Measurements from ENCODE around the gene CORIN.
"Not testable (repeated sequence)": the region's sequence is repeated elsewhere in the genome, so short reads cannot be mapped to it uniquely, and the experiment has no call there.

The CORIN gene

DNA sequence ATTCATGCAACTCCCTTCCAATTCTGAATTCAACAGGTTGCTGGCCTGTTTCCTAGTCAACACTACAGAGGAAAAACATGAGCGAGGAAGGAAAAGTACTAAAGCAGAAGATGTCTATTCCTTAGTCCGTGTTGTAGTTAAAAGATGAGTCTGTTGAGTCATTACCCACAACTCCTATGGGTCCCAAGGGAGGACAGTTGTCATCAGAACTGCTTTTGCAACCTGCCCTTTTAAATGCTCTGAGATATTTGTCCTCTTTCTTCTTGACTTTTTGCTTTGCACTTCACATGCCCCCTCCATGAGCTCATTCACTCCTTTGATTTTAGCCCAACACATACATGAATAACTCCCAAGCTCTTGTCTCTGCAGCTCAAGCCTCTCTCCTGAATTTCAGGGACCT lies 119.2 kb downstream of the CORIN start:
- no peak for DNase-seq

DNA sequence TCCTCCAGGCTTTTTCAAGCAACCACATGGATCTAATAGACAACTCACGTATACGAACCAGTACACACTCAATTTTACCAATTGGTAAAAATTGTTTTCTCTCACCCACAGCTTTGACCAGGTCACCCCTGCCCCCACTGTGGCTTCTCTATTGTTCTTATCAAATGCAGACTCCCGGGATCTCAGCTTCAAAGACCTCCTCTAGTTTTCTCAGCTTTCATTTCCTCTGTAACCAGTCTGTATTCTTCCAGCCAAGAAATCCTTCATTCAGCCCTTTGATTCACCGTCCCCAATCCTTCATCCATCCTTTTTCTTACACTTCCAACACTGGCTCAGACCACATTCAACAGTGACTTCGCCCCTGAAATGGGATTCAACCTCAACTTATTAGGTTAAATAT lies 120.7 kb downstream of the CORIN start:
- DNase-seq = no peak

DNA sequence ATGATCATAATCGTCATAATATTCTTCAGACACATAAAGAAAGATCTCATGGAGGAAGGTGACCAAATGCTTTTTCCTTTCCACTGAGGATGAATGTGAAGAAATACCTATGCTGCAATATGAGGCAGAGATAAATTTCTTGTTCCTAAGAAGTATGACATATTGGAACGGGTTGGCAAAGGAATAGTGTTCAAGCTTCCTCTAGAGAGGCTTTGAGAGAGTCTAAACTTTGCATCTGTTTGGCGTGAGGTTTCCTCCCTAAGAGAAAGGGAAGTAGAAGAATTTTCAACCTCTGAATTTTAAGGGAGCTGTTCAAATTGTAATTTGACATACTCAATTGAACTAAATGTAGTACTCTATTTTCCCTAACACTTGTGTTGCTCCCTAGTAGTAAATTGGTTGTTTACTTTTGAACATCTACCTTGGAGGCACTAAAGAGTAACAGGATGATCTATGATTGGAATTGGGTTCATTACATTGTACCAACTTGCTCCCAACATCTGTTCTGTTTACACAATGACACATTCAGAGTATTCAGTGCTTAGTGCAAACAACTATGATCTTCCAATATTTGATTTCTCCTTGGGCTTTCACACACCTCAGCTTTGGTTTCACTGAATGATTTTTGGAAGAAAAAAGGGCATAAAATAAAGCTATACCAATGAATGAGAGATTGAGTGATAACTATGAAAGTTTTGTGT lies 122.0 kb downstream of the CORIN start:
- no peak for DNase-seq

DNA sequence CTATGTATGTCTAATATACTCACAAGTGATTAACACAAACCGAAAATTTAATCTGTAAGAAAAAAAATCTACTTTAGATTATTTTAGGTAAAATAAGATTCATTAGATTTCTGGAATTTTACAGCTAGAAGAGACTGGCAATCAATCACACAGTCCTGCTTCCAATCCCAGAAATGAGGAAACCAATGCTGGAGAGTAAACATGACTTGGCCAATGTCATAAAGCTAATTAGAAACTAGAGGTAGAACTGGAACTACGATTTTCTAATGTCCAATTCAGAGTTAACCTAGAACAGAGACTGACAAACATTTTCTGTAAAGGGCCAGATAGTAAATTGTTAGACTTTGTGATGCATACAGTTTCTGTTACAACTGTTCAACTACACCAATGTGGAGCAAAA lies 123.6 kb downstream of the CORIN start:
- DNase-seq = no peak

DNA sequence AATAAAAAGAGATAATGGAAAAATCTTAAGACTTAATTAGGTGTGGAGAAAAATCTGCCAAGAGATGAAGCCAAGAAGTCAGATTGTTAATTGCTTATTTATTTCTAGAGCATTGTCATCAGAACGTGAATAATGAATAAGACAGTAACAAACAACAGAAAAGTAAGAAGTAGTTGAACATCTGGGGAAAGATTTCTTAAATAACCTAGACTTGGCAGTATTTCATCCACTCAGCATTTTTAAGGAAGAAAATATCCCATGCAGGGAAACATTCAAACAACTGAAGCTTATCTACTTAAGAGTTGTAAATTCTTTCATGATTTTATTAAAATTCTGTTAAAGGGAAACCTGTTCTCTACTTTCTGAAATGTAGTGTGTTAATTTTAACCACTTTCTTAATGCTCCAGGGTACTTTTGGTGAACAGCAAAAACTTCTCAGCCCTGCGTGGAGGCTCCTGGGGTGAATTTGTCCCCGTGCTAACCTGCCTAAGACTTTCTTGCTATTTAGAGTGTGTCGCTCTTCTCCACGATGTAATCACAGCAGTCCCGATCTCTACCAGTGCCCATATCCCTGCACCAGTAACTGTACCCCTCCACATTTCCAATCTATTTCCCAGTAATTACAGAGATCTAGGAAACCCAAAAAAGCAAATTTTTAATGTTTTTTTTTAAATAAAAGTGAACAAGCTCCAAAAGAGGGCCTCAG lies 124.6 kb downstream of the CORIN start:
- DNase-seq = no peak

DNA sequence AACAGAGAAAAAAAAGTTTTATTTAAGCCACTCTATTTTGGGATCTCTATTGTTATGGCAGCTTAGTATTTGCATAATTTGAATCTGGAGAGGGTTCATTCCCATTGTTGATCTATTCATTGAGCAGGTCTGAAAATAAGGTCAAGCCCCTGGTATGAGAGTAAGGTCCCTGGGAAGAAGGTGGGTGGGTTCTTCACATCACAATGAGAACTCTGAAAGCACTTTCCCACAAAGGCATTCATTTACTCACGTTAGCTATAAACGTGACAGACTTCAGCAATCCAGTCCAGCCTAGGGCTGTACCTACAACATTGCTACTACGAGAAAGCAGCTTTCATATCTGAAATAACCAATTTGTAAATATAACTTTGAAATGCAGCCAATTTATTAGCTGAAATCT lies 126.2 kb downstream of the CORIN start:
- no peak for DNase-seq

DNA sequence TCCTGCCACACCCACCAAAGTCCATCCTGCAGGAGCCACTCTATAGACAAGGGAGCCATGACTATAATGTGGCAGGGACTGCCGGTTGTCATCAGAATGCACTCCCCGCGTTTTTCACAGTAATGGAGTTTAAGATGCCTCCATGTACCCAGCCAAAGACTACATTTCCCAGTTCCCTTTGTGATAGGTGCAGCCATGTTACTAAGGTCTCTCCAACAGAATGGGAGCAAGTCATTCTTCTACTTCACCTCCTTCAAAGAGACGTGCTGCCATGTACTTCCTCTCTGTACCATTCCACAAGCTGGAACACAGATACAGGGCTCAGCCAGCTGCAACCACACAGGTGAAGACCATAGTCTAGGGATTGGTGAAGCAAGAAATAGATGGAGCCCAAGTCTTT lies 126.7 kb downstream of the CORIN start:
- DNase-seq = no peak

DNA sequence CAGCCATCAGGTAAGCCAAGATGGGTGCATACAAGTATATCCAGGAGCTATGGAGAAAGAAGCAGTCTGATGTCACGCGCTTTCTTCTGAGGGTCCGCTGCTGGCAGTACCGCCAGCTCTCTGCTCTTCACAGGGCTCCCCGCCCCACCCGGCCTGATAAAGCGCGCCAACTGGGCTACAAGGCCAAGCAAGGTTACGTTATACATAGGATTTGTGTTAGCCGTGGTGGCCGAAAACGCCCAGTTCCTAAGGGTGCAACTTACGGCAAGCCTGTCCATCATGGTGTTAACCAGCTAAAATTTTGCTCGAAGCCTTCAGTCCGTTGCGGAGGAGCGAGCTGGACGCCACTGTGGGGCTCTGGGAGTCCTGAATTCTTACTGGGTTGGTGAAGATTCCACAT lies 131.5 kb downstream of the CORIN start:
- not testable (repeated sequence) for DNase-seq

DNA sequence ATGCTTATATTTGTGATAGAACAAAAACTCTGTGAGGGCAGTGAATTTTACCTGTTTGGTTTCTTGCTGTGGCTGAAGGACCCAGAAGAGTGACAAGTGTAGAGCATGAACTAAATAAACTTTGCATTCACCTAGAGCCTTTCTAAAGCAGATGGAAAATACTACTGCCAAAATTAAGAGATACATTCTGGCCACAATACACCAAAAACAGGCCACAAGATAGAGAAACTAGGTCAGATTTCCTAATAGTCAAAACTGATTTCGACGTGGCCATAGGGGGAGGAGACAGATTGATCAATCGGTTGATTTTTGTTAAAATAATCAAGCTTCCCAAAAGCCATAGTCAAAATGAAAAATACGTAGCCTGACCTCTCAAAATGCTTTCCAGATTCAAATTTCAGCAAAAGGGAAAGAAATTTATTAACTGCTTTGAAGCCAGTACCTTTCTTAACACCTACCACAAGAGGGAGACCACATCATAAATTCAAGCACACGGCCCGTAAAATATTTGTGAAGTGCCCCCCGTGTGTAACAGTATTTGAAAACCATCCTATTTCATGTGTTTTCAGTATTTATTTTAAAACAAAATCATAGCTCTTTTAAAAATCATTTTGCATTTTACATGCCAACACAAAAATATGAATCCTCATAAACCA lies 132.4 kb downstream of the CORIN start:
- no peak for DNase-seq

DNA sequence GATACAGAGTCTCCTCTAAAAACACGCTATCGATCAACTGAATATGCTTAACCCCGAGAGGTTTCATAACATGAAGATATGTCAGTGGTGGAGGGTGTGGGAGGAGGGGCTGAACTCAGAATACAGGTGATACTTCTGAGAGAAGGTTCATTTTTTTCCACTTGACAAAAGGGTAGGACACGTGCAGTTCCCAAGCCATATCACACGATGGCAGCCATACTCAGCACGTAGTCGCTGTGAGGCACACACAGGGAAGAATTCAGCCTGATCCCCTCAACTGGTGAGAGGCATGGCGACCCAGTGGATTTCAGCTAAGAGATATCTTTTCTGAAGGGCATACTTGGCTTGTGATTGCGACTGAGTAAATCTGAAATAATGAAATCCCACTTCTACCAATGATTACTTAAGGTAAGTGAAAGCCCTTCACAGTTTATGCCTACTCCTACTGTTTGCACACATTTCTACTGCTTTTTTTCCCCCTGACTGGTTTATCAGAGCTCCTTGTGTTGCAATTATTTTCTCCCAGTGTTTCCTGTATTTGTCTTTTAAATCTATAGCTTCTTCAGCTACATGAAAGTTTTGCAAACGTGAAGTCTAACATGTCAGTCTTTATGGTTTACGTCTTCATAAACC lies 133.1 kb downstream of the CORIN start:
- DNase-seq = no peak

DNA sequence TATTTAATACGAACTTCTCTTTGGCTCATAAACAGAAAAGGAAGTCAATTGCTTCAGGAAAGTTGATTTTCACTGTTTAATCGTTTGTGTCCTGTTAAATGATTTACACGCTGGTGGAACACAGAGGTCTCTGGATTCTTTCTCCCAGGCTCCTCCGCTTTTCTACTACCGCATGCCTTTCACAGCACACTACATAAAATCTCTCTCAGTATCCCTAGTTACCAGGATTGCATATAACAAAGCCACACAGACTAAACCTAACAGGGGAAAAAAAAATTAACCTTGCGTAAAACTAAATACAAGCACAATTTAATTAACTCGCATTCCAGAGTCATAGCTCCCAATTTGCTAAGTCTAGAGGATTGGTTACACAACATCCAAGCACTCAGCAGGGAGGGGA lies 133.9 kb downstream of the CORIN start:
- DNase-seq = no peak

DNA sequence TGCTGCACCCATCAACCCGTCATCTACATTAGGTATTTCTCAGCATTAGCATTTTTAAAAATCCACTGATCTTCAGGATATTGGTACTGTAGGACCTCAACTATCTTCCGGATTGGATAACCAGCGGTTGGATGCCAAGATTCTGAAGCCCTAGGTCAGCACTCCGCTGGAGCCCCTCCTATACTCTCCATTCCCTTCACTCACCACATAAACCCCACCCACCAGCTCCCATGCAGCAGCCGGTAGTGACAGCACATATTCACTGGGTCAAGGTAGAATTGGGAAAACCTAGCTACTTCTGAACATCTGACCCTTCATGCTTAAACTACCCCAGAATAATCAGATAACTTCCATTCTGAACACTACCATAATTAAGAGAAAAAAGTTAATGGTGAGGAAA lies 134.9 kb downstream of the CORIN start:
- no peak for DNase-seq

DNA sequence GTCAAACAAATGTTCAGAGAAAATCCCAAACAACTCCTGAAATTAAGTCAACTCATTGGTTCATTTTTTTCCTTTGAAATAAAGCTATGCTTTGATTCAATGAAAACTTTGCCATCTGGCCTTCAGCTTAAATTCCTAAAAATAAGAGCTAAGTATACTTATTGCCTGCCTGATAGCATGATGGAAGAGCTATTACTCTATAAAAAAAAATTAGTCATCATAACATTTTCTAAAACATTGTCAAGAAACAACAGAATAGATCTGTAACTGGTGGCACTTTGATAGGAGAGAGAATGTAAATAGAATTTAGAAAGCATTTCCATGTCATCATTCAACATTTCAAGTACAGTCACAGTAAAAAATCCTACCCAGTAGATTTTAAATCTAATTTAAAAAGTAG lies 136.6 kb downstream of the CORIN start:
- DNase-seq = no peak

DNA sequence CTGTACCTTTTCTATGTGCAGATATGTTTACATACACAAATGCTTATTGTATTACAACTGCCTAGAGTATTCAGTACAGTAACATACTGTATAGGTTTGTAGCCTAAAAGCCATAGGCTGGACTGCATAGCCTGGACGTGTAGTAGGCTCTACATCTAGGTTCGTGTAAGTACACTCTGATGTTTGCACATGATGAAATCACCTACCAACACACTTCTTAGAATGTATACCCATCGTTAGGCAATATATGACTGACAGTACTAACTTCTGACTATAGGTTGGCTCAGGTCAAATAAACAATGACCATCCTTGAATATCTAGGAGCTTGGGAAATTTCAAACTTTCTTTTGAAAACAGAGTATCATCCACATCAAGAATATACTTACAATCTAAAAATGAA lies 139.0 kb downstream of the CORIN start:
- DNase-seq = no peak

DNA sequence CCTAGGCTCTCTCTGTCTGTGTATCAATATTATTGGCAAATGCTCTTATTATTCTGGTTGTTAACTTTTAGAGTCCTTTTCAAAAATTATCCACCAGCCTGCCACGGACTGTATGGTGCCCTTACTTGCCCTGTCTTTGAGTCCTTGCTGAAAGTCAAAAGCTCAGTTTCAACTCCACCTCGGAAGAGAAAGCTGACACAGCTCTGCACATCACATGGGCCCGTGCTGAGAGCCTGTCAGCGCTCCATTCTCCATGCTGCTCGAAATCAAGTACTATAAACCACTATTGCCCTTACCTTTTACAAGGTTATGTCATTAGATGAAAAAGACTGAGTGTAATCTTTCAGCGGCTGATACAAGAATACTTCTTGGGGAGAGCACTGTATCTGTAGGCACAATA lies 141.0 kb downstream of the CORIN start:
- no peak for DNase-seq

DNA sequence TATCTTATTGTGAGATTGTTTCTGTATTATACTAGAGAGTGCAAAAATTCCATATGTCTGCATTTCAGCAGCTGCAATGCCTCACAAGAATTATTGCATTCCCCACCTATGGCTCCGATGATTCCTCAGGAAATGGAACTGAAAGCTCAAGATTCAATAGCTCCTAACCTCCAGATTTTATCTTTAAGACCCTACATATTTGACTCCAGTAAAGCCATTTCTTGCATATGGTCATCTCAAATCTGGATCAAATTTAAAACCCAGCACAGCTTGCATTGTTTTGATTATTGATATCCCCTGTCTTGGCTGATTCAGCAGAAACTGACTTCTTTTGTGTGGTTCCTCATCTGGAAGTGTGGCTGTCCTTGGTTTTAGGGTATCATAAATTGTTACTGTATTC lies 142.6 kb downstream of the CORIN start:
- no peak for DNase-seq

DNA sequence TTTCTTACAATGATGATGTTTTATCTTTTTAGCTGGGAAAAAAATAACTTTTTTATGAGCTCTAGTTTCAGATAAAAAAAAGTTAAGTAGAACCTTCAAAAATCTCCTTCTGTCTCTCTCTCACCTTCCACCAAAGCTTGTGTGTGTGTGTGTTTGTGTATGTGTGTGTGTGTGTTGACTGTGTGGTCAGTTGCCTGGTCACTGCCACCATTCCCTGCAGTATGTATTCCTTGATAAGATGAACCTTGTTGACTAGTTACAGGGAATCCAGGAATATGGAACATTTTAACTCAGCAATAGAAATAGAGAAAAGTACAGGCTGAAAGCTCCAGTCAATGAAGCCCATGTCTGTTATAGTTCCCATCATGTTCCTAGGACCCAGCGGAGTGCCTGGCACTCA lies 143.5 kb downstream of the CORIN start:
- DNase-seq = no peak

DNA sequence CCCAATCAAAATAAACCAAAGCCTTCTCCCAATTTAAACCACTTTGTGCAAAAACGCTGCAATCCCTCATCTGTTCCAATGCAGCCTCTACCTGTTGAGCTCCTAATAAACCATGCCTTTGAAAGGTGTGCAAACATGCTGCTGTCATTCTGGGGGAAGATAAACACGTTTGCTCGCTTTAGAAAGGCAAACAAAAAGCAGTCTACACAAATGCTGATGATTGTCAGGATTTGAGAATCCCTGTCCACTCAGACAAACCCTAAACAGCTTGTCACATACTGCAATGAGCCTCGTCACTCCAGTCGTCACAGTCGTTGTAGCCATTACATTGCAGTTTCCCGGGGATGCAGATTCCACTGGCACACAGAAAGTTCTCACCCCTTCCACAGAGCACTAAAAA lies 145.2 kb downstream of the CORIN start:
- DNase-seq = no peak

DNA sequence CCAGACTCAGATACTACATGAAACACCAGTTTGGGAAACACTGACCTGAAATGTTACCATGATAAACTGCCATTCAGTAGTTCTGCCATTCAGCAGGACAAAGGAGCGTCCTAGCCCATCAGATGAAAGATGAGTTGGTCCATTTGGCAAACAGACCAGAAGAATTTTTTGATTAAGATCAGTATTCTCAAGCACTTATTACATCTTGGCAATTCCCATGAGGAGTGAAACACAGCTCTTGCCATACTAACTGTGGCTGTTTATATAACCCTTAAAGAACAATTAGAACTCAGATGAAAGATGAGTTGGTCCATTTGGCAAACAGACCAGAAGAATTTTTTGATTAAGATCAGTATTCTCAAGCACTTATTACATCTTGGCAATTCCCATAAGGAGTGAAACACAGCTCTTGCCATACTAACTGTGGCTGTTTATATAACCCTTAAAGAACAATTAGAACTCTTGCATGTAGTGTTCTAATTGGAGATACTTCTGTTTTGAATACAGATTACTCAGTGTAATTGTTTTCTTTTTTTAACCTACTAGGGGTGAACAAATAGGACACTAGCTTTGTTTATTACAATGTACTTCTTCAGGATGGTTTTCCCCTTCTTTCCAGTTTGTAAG lies 146.0 kb downstream of the CORIN start:
- DNase-seq = not testable (repeated sequence)

DNA sequence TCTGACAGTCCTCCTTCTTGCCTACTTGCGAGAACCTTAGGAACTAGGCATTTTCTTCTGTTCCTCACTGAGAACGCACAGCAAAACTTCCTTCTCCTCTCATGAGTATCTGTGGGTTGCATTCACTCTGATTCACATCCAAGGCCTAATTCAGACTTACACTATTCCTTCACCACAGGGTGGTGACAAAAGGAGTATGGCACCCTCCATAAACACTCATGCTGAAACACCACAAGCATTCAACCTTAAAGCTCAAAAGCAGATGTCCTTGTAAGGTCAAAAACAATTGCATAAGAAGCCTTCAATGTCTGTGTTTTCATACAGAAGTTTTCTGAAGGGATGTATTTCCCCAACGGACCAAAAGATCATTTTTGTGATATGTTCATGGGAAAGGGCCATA lies 147.3 kb downstream of the CORIN start:
- DNase-seq = no peak

DNA sequence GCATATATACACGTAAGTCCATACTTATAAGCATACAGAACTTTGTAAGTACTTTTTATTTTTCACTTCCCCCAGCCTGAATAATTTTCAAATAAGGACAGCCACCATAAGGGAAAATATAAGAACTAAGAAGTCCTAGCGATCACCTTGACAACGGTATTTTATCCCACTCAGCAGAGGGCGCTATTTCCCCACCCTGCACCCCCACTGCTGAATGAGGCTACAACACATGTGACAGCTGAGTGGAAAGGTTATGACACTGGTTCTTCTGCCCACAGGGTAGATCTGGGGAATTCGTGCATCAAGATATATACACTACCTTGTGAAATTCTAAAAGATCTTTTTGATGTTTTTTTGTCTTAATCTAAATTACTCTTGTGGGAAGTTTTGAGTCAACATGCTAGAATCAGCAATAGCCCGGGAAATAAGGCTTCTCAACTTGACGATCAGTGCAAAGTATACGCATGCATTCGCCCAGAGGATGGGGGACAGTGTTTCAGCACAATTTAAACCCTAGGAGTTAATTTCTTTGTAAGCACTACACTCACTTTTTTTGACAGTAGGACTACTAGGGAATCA lies 151.5 kb downstream of the CORIN start:
- no peak for DNase-seq

DNA sequence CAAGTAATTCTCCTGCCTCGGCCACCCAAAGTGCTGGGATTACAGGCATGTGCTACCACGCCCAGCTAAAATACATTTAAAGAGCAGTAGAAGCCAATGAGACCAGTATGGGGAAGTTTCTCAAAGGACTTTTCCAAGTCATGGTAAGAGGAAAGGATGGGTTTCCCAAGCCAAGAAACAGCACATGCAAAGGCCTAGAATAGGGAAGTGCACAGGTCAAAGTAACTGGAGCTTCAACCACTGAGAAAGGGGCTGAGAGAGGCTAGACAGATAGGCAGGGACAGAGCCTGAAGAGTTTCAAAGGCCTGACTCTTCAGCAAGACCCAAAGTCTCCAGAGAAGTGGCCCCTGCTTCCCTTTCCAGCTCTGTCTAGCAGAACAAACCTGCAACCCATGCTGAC lies 162.1 kb downstream of the CORIN start:
- no peak for DNase-seq

DNA sequence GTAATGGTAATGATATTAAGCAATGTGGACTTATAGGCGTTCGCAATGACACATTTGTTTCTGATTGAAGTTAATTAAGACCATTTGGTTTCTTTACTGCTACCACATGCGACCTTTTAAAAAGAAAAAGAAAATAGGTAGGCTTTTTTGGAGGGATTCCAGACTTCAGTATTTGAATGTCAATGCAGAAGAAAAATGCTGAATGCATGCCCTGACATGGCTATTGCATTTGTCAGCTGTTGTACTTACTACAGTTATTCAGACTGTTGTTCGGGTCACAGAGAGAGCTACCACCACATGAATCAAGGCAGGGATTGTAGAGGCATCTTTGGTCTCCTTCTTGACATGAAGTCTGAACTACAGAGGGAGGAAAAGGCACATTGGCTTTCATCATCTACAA lies 163.7 kb downstream of the CORIN start:
- no peak for DNase-seq
